ENCODE data around the gene FAR2.
"Not testable (repeated sequence)": the region's sequence is repeated elsewhere in the genome, so short reads cannot be mapped to it uniquely, and the experiment has no call there.

Gene FAR2

DNA sequence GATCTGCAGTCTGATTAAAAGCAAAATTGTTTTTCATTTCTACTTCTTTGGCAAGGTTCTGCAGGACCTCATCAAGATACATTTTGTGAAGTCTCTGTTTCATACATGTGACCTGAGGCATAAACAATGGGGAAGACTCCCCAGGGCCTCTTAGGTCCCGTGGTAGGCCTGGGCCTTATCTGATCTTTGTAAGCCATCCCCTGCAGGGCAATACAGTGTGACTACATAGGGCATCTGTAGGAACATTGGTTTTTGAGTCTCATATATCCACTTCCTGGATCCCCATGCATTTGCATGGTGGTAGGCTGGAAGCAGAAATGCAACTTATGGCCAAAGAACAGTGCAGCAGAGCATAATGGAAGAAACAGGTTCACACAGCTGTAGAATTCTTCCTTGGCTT is 6.0 kb downstream of the FAR2 start:
- DNase-seq: no peak

DNA sequence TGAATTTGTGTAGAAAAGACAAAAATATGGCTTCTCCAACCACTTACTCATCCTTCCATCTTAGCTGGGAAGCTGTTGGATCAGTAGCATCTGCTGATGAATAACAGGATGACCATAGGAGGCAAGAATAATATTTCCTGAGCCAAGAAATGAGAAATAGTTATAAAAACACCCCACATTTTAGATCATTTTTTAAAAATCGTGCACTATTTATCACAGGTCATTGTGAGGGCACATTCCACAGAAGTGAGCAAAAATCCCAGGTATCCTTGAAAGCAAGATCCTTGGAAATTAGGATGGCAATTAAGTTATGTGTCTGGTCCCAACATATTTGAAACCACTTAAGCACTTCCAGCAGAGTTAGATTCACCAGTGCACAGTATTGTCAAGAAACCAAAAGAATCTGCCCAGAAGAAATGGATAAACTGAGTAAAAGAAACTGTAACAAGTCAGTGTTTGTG is 8.4 kb downstream of the FAR2 start:
- no peak for DNase-seq

DNA sequence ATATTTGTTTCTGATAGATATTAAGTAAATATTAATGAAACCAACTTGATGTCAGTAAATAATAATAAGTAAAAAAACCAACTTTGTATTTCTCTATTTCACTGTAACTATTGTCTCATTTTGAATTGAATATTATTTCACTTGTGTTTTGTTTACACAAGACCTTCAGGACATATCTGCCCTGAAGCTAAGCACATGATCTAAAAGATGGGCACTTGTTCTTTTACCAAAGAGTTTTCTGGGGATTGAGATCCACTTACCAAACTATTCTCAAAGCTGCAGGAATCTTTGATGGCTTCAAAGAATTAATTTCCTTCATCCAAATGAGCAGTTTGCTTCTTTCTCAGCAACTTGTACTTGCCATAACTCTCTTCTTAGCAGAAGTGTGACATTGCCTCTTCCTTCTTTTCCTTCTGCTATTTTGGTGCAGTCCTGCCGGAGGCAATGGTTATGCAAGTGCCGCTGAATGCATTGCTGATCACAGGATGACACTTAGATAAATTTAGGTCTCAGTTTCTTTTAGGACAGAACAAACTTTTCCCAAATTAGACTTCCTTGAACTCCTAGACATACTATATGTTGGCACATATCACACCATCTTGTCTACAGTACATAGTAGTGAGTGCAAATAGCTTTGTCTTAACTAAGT is 9.2 kb downstream of the FAR2 start:
- DNase-seq: no peak

DNA sequence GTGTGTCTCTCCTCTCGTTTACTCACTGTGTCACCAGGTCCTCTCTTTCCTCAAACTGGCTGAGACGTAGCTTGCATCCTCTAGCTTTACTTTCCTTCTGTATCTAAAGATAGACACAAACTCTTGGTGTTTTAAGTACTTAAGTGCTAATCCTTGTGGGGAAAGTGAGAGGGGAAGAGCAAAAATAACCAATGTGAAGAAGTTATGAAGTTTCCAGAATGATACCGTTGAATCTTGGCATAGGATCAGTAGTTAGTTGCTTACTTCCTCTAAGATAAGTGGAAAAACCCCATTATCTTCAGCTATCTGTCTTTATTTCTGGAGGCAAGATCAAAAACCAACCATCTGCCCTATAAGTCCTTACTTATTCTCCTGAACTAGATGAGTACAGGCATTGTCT is 10.6 kb downstream of the FAR2 start:
- no peak for DNase-seq

DNA sequence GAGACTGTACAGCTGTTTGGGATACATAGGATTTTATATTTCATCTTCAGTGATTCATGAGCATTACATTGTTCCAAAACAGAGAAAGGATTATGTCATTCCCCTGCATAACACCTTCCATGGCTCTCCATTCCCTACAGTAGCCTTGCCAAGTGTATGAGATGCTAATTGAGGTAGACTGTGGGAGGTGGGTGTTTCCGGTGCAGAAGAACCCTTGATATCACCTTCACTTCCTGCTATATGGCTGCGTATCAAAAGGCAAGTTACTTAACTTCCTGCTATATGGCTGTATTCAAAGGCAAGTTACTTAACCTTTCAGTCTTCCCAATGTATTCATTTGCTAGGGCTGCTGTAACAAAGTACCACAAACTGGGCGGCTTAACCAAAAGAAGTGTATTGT is 11.2 kb downstream of the FAR2 start:
- peak; percentile 5 for DNase-seq

DNA sequence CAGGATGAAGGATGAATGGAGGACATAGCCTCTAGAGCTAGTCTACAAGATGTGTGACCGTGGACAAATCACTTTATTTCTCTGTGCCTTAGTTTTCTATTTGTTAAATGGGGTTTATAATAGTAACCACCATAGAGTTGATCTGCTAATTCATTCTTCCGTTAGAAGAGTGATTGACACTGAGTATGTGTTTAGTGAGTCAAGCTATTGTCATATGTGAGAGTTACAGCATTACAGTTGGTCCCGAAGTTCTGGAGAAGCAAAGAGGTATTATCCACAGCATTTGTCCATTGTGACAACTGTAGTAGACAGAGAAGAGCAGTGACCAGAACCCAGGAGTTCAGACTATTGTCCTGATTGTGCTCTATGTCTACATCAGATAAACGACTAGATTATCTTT is 14.1 kb downstream of the FAR2 start:
- DNase-seq: no peak

DNA sequence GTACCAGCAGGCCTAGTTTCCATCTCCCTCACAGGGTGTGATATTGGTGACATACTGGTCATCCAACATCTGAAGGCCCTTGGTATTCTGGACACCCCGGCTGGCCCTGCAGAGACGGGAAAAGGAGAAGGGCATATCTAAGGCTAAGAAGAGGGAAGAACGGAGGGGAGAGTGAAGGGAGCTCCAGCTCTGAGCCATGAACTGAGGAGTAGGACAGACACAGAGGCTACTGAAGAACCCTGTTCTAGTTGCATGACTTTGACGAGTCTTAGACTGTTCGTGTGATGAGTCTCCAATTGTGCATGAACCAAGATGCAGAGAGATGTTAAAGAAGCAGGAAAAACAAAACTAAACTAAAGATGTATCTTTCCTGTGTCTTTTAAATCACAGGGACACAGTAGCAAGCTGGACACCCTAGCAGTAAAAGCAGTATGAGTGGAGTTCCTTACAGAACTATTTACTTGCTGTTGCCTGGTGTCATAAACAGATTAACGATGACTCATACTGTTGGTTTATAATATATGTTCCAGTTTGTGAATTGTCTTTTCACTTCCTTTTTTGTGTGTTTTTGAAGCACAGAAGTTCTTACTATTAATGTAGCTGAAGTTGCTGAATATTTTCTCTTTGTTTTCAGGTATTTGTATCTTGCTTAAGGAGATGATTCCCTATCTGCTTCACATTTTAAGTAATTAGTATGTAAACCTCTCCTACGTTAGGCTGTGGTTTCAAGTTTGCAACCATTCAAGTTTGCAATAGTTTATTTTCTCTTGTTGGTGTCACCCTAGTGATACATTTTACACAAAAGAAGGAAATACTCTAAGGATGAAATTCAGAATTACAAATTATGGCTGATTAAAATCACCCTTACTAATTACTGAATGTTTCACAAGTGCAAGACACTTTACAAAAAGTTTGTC is 15.7 kb downstream of the FAR2 start:
- no peak for DNase-seq

DNA sequence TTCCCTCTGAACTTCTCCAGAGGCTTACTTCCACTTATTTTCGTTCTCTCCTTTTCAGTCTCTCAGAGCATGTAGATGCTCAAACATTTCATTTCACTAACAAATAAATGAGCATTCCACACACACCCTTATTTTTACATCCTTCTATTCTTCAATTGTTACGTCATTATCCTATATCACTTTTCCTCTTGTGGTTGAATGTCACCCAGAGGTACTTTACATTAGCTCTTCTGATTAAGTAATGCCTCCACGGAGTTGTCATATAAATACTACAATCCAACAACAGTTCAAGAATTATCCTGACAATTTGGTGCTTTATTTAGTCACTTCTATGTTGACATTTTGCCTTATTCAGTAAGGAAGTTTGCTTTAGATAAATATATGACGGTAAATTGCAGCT is 18.4 kb downstream of the FAR2 start:
- DNase-seq: no peak

DNA sequence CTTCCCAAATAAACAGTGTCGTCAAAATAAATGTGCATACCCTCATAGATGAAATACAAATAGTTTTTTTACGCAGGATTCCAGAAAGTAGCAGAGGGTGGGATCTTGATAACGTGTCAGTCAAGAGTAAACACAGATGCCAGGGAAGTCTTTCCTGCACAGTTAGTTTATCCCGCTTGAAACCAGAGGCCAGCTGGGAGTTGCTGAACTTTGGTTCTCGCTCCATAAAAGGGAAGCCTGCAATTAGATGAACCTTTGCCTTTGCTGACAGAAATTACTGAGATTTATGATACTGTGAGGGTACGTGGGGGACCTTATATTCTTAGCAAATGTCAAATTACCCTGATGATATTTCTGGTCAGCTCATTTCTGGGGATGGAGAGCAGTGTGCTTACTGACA is 18.9 kb downstream of the FAR2 start:
- DNase-seq: no peak

DNA sequence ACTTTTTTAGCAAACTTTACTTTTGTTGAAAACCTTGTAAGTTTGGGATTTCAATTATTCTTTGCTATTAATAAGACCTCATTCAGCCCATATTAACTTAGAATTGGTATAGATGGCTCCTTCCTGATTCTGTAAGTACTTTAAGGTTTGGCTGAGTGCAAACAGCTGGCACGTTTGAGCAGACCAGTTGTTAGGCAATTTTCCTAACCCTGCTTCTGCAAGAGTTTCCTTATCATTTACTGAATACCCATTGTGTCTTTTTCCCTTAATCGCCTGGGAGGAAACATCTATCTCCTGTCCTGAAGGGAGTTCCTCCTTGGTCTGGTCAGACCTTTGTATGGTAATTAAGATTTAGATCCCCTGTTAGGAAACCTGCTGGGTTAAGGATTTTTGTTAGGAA is 20.9 kb downstream of the FAR2 start:
- not testable (repeated sequence) for DNase-seq

DNA sequence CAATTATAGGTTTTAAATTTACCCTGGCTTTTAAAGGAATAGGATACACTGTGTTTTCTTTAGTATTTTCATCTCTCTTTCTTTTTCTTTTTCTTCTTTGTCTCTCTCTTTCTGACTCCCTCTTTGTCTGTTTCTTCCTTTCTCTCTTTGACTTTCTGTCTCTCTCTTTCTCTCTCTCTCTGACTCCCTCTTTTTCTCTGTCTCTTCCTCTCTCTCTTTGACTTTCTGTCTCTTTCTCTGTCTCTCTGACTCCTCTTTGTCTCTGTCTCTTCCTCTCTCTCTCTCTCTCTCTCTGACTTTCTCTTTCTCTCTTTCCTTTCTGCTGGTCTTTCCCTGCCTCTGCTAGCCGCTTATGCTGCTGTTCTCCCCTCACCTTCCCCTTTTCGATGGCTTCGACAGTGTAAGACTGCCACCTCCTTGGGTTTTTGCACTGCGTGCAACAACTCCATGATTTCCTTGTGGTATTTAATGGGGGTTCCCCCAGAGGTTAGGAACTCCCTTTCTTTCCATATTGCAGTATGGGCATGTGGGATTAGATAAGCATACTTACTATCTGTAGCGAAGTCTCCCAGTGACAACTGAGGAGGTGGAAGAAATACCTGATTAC is 21.5 kb downstream of the FAR2 start:
- DNase-seq: not testable (repeated sequence)

DNA sequence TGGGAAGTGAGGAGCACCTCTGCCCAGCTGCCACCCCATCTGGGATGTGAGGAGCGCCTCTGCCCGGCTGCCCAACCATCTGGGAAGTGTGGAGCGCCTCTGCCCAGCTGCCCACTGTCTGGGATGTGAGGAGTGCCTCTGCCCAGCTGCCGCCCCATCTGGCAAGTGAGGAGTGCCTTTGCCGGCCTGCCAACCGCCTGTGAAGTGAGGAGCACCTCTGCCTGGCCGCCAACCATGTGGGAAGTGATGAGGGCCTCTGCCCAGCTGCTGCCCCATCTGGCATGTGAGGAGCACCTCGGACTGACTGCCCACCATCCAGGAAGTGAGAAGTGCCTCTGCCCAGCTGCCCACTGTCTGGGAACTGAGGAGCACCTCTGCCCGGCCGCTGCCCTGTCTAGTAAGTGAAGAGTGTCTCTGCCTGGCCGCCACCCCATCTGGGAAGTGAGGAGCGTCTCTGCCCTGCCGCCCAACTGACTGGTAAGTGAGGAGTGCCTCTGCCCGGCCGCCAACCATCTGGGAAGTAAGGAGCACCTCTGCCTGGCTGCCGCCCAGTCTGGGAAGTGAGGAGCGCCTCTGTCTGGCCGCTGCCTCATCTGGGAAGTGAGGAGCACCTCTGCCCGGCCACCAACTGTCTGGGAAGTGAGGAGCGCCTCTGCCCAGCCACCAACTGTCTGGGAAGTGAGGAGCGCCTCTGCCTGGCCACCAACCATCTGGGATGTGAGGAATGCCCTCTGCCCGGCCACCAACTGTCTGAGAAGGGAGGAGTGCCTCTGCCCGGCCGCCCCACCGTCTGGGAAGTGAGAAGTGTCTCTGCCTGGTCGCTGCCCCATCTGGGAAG is 22.6 kb downstream of the FAR2 start:
- DNase-seq: no peak

DNA sequence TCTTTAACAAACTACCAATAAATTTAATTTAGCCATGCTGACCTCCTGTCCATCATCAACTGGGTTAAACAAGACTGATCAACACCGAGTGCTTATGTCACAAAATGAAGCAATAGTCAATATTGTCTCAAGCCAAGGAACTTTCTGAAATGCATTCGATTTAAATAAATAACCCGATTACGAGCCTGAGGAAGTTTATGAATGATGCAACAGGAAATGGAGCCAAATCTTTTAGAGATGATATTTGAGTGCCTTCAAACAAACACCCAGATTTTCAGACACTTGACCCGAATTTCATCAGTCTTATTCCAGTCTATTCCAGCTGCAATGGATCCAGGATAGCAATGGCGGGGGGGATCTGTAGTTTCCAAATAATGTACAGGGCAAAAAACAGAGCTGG is 27.9 kb downstream of the FAR2 start:
- DNase-seq: no peak

DNA sequence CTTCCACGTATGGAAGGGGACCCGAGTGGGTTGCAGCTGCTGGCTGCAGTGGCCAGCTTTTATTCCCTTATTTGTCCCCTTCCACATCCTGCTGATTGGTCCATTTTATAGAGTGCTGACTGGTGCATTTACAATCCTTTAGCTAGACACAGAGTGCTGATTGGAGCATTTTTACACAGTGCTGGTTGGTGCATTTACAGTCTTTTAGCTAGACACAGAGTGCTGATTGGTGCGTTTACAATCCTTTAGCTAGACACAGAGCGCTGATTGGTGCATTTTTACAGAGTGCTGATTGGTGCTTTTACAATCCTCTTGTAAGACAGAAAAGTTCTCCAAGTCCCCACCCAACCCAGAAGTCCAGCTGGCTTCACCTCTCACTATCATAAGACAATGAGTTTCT is 33.2 kb downstream of the FAR2 start:
- not testable (repeated sequence) for DNase-seq

DNA sequence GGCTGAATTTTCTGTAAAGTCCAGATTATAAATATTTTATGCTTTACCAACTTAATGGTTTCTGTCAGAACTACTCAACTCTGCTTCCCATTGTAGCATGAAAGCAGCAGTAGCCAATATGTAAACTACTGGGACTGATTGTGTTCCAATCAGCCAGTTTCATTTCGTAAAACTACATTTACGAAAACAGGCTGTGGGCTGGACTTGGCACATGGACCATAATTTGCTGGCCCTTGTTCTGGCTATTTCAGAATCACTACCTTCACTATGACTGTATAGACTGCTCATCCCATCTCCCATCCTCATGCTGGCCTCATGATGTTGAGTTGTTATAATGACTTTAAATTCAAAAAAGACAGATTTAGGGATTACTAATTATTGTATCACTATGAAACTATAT is 38.7 kb downstream of the FAR2 start:
- DNase-seq: no peak

DNA sequence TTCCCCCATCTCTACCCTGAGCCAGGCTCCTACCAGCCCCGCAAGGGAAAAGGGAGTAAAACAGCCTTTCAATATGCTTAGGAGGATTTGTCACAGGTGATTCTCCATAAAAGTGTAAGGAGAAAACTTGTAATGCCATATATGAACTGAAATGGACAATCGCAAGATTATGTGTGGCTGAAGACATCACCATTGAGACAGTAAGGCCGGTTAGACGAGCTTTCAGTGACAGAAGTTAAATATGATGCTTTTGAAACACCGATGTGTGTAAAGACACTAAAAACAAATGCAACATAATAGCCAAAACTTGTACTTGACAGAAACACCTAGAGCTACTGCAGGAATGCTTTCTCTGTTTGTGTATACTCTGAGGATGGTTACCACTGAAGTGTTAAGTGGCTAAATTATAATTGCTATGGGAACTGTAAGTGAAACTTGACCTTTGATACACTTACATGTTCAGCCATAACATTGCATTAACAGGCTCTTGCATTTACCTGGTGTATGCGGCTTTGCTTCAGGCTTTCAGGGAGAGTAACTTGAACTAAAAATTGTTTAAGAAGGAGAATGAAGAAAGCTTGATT is 42.3 kb downstream of the FAR2 start:
- no peak for DNase-seq

DNA sequence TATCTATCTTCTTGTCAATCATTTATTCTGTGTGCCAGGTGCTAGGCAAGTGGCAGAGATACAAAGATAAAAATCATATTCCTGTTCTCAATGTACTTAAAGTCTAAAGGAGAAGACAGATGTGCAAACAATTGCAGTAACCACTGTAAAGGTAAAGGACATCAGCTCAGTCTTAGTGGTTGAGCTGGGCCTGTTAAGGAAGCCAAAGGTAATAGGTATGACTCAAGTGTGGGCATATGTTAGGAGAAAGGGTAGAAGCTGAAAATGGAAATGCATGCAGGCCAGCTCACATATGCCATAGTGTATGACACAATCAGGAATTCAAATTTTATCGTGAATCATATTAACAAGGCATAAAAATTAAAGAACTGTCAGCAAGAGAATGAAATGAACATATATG is 49.8 kb downstream of the FAR2 start:
- no peak for DNase-seq

DNA sequence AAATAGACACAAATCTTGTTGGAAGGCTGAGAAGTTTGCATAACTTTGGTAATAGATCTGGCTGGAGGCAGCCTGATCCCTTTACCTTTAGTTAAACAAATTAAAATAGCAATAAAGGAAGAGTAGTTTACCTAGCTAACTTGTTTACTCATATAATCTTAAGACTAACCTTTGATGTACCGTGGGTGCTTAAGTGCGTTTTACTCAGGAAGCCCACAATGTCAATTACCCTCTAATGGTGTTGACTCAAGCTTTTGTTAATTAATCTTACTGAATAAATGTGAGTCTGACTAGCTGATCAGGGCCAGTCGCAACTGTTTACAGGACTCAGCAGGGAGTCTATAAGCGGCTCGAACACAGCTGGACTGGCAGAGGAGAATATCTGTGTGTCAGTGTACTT is 51.5 kb downstream of the FAR2 start:
- no peak for DNase-seq

DNA sequence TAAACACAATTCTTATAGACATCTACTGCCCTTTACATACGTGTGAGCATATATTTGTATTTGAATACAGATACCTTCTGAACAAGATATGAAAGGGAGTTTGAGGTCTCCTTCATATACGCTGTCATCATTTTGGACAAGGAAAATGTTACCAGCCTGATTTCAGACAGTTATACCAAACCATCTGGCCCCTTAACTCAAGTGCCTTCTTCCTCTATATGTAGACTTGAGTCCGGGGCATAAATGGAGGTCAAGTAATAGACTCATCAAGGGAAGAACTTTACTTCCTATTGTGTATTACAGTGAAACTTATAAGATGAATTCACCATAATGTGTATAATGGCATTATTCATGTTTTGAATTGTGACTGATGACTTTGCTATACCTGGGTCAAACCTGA is 52.2 kb downstream of the FAR2 start:
- no peak for DNase-seq

DNA sequence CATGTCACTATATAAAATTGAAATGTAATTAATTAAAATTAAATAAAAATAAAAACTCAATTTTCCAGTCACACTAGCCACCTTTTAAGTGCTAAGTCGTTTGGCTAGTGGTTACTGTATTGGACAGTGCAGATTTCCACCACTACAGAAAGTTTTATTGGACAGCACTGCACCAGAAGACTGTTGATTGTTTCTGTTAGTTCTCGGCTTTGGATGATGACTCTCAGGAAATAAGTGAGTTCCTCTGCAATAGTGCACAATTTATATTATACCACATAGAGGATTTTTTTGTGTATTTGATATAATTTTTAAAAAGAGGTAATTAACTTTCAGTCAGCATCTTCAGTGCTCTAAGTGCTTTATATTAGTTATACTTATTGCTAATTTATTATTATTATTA is 52.7 kb downstream of the FAR2 start:
- no peak for DNase-seq

DNA sequence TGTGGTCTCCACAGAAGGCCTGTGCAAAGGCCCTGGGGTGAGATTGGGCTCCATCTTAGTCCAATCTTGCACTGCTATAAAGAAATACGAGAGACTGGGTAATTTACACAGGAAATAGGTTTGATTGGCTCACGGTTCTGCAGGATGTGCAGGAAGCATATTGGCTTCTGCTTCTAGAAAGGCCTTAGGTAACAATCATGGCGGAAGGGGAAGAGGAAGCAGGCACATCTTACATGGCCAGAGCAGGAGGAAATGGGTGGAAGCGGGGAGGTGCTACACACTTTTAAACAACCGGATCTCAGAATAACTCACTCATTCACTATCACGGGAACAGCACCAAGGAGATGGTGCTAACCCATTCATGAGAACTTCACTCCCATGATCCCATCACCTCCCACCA is 55.4 kb downstream of the FAR2 start:
- DNase-seq: no peak

DNA sequence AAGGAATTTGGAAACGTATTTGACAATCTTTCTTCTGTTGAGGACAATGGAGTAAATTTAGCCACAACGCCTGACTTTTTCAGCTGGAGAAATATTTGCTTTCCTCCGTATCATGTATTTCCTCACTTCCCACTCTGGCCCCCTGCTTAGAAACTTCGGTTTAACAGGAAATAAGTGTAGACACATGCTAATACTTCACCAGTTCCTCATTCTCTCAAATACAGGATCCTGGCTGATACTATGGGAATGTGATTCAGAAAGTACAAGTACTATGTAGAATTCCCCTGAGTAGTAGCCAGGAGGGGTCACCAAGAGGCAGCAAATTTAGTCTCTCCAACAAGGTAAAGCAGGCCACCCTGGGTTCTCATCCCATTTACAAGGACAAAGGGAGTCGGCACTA is 58.0 kb downstream of the FAR2 start:
- DNase-seq: no peak

DNA sequence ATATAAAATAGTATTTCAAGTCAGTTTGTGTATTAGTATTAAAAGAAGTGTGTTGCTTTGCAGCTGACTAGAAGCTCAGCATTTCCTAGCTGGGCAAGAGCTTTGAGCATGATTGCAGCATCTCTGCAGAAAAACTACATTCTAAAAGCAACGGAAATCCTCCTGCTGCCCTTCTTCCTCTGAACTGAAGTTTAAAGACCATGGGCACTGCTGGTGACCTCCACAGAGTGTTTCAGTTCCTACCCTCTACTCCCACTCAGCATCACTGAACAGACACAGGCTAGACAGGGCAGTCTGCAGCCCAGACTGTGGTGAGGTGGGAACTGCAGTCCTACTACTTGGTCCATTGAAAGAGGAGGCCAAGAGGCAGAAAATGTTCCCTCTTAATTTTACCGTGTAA is 59.0 kb downstream of the FAR2 start:
- DNase-seq: no peak

All from stimulated activated naive CD4-positive, alpha-beta T cell treated with Interleukin-2 at 50 U/mL for 16 hours (primary cell).